B cell (primary cell): ENCODE measurements around the gene ITPK1. TPM values are rescaled to one million over a fixed set of nuclear protein-coding genes. Genes with fewer than 3 reads are reported as not detected.

Experiments used
- ATAC-seq: fragments of 200-7000 bp; cut with Tn5 transposase; one replicate; pipeline ENCODE4 v1.10.0; 2021; ENCODE audit warnings: low read depth, mild to moderate bottlenecking, moderate number of reproducible peaks, moderate library complexity
- CTCF ChIA-PET: fragments of 350-600 bp; sonication (Branson Sonifier 250); formaldehyde crosslinking; loops from one replicate; lab custom pipeline; 2021; ENCODE audit warnings: antibody characterized with exemption, inconsistent platforms; lab: Charles Lee
- POLR2A ChIA-PET: fragments of 350-600 bp; sonication (Branson Sonifier 250); formaldehyde crosslinking; loops from one replicate; lab custom pipeline; 2021; ENCODE audit warnings: antibody characterized with exemption; lab: Charles Lee
- DNase-seq: peaks from one replicate; pipeline ENCODE4 v3.0.0; 2013
- H2AFZ ChIP-seq: 2 replicates; pipeline ENCODE4 v1.6.1; 2012; ENCODE audit warnings: mild to moderate bottlenecking, low read depth, low read length; ENCODE audit not compliant: insufficient read depth, poor library complexity, severe bottlenecking
- H3K27ac ChIP-seq, 2 donors: 1 replicate in 1 of 2; 2 replicates in 1 of 2; pipeline ENCODE4 v1.5.1; 2012 to 2013; ENCODE audit warnings: low read length in 2 of 2, mild to moderate bottlenecking in 2 of 2, moderate library complexity in 1 of 2
- H3K27me3 ChIP-seq, 4 experiments: fragments of 200-600 bp in 1 of 4; sonication (generic) in 1 of 4; replicated peaks in 1 of 4; 1 replicate in 2 of 4; 2 replicates in 2 of 4; pipeline versions ENCODE4 v1.6.1 to v1.7.0; 2013 to 2016; ENCODE audit warnings: low read length in 3 of 4, mild to moderate bottlenecking in 2 of 4, mixed read lengths in 1 of 4, moderate library complexity in 1 of 4; ENCODE audit not compliant: insufficient read depth in 4 of 4, control insufficient read depth in 3 of 4; ENCODE audit errors: control extremely low read depth in 1 of 4
- H3K36me3 ChIP-seq, 2 experiments: replicated peaks in 1 of 2; 1 replicate in 1 of 2; 2 replicates in 1 of 2; pipeline versions ENCODE4 v1.6.1 to v1.7.1; 2013; ENCODE audit warnings: low read length in 1 of 2; ENCODE audit not compliant: insufficient read depth in 2 of 2, control insufficient read depth in 1 of 2; ENCODE audit errors: control extremely low read depth in 1 of 2, extremely low read depth in 1 of 2
- H3K4me1 ChIP-seq, 2 donors: fragments of 200-600 bp in 1 of 2; sonication (generic) in 1 of 2; 1 replicate in 1 of 2; 2 replicates in 1 of 2; pipeline versions ENCODE4 v1.5.1 to v1.6.1; 2013 to 2017; ENCODE audit warnings: low read length in 2 of 2; ENCODE audit not compliant: control insufficient read depth in 2 of 2, insufficient read depth in 2 of 2
- H3K4me2 ChIP-seq: replicated peaks from 2 replicates; pipeline ENCODE3; 2012; ENCODE audit warnings: mild to moderate bottlenecking, low read depth, low read length; ENCODE audit not compliant: poor library complexity, severe bottlenecking
- H3K4me3 ChIP-seq, 5 experiments: fragments of 200-600 bp in 1 of 5; sonication (generic) in 1 of 5; 1 replicate in 3 of 5; 2 replicates in 2 of 5; pipeline versions ENCODE4 v1.5.1 to v1.7.0; 2011 to 2016; ENCODE audit warnings: low read length in 4 of 5, mild to moderate bottlenecking in 4 of 5, low read depth in 2 of 5, control low read depth in 1 of 5, moderate library complexity in 1 of 5; ENCODE audit not compliant: insufficient read depth in 1 of 5; ENCODE audit errors: control extremely low read depth in 1 of 5, extremely low read depth in 1 of 5
- H3K79me2 ChIP-seq: fragments of 200-600 bp; sonication (generic); one replicate; pipeline ENCODE4 v1.6.0; 2016; ENCODE audit warnings: low read length; ENCODE audit not compliant: control insufficient read depth, insufficient read depth
- H3K9ac ChIP-seq: fragments of 200-600 bp; sonication (generic); 2 replicates; pipeline ENCODE4 v1.6.1; 2017; ENCODE audit warnings: mild to moderate bottlenecking, low read length, moderate library complexity
- H3K9me3 ChIP-seq, 3 donors: one replicate each; pipeline versions ENCODE4 v1.6.1 to v1.7.1; 2013; ENCODE audit warnings: low read length in 2 of 3; ENCODE audit not compliant: control insufficient read depth in 2 of 3, insufficient read depth in 1 of 3; ENCODE audit errors: control extremely low read depth in 1 of 3
- H4K20me1 ChIP-seq: 2 replicates; pipeline ENCODE4 v1.6.0; 2012; ENCODE audit warnings: mild to moderate bottlenecking, low read length; ENCODE audit not compliant: insufficient read depth, control insufficient read depth, poor library complexity, severe bottlenecking
- H3K27ac Mint-ChIP-seq: one replicate; pipeline ENCODE4 v1.8.0; 2021; ENCODE audit warnings: mixed read lengths
- H3K27me3 Mint-ChIP-seq: one replicate; pipeline ENCODE4 v1.8.0; 2021; ENCODE audit warnings: mixed read lengths
- H3K4me1 Mint-ChIP-seq: one replicate; pipeline ENCODE4 v1.8.0; 2021; ENCODE audit warnings: mixed read lengths
- H3K4me3 Mint-ChIP-seq: one replicate; pipeline ENCODE4 v1.8.0; 2021; ENCODE audit warnings: mixed read lengths
- H3K9me3 Mint-ChIP-seq: one replicate; pipeline ENCODE4 v1.8.0; 2022; ENCODE audit warnings: mixed read lengths; ENCODE audit not compliant: insufficient read depth
- EZH2 ChIP-seq: IDR thresholded peaks from 2 replicates; pipeline ENCODE4 v1.6.1; 2012; ENCODE audit warnings: borderline replicate concordance, low read depth, mild to moderate bottlenecking, moderate library complexity, low read length; ENCODE audit not compliant: insufficient read depth, poor library complexity, severe bottlenecking
- WGBS: methylation state at CpG from one replicate; pipeline ENCODE4 v1.1.5; 2013; ENCODE audit warnings: missing lambda C conversion rate; ENCODE audit not compliant: insufficient coverage; 5-methylcytosine and 5-hydroxymethylcytosine counted together
- intact Hi-C: fragments of 100-400 bp; cut with micrococcal nuclease; formaldehyde crosslinking; loops from one replicate; pipeline ENCODE4 v1.10.0; 2022
- polyA plus RNA-seq: library from polyadenylated mRNA; depleted of rRNA; stranded (reverse); fragments of >200 nt; gene quantifications from 2 replicates; pipeline ENCODE4 v1.2.3, GENCODE V29; 2012
- total RNA-seq, 2 donors: library from RNA; stranded (reverse); fragments of 120-200 nt in 1 of 2; gene quantifications; 1 replicate in 1 of 2; 2 replicates in 1 of 2; pipeline versions ENCODE4 v1.2.3 to v1.2.4, GENCODE V29; 2013 to 2022
- TF ChIP-seq, protein P1 (sequence below): fragments of 200-600 bp; IDR thresholded peaks from one replicate; pipeline ENCODE4 v1.8.0; 2022; ENCODE audit warnings: antibody characterized with exemption, mild to moderate bottlenecking

ITPK1 gene
- total and polyA plus RNA-seq, 2 donors (not counting 1 experiment from before 2014, with no cell fraction given), result 46.0 to 46.9 TPM

DNA sequence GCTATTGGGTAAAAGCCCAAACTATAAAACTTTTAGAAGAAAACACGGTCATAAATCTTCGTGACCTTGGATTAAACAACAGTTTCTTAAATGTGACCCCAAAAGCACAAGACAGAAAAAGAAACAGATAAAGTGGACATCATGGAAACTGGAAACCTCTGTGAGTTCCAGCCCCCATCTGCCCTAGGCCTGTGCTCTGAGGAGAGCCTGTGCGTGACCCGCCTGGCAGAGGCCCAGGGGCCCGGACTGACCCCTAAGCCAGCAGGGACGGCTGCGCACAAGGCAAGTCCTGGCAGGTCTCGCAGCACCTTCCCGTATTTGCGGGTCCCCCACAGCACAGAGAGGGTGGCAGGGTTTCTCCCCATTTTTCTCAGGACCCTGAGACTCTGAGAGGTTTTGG is 116.8 kb downstream of the ITPK1 start:
- CTCF ChIA-PET, result interaction anchor here (0.6 kb wide), 1 partner anchor 14 kb away, joined by 3 read pairs; no protein-coding TSS in a partner anchor
- no peaks in the 10 kb centered on the region for H3K9me3 Mint-ChIP-seq
- DNase-seq (no peak), ATAC-seq (no peak)
- H4K20me1 ChIP-seq, result no peaks in the 10 kb centered on the region
- no peaks in the 10 kb centered on the region for H3K9me3 ChIP-seq
- intact Hi-C loops, result no loop called here
- H3K27me3 ChIP-seq, result no peaks in the 10 kb centered on the region
- TF ChIP-seq, protein P1, sequence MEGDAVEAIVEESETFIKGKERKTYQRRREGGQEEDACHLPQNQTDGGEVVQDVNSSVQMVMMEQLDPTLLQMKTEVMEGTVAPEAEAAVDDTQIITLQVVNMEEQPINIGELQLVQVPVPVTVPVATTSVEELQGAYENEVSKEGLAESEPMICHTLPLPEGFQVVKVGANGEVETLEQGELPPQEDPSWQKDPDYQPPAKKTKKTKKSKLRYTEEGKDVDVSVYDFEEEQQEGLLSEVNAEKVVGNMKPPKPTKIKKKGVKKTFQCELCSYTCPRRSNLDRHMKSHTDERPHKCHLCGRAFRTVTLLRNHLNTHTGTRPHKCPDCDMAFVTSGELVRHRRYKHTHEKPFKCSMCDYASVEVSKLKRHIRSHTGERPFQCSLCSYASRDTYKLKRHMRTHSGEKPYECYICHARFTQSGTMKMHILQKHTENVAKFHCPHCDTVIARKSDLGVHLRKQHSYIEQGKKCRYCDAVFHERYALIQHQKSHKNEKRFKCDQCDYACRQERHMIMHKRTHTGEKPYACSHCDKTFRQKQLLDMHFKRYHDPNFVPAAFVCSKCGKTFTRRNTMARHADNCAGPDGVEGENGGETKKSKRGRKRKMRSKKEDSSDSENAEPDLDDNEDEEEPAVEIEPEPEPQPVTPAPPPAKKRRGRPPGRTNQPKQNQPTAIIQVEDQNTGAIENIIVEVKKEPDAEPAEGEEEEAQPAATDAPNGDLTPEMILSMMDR, result no peak
- no peak for TF ChIP-seq EZH2
- H3K4me1 ChIP-seq, result no peaks in the 10 kb centered on the region
- no peak overlapping the region for H3K4me3 ChIP-seq
- no peak overlapping the region for H3K9ac ChIP-seq
- no peak overlapping the region for H3K4me2 ChIP-seq
- 89% methylated on average over 10 of the region's 10 CpGs for WGBS
- POLR2A ChIA-PET, result no interaction called here
- H3K4me3 Mint-ChIP-seq, result no peak overlapping the region
- H3K27me3 Mint-ChIP-seq, result no peaks in the 10 kb centered on the region
- H2AFZ ChIP-seq, result no peak overlapping the region
- H3K36me3 ChIP-seq, result peaks cover 0 to 35% of the 10 kb centered on the region in 2 experiments
- H3K79me2 ChIP-seq, result peaks cover 5% of the 10 kb centered on the region
- no peaks in the 10 kb centered on the region for H3K4me1 Mint-ChIP-seq
- no peak overlapping the region for H3K27ac ChIP-seq
- H3K27ac Mint-ChIP-seq, result no peak overlapping the region

DNA sequence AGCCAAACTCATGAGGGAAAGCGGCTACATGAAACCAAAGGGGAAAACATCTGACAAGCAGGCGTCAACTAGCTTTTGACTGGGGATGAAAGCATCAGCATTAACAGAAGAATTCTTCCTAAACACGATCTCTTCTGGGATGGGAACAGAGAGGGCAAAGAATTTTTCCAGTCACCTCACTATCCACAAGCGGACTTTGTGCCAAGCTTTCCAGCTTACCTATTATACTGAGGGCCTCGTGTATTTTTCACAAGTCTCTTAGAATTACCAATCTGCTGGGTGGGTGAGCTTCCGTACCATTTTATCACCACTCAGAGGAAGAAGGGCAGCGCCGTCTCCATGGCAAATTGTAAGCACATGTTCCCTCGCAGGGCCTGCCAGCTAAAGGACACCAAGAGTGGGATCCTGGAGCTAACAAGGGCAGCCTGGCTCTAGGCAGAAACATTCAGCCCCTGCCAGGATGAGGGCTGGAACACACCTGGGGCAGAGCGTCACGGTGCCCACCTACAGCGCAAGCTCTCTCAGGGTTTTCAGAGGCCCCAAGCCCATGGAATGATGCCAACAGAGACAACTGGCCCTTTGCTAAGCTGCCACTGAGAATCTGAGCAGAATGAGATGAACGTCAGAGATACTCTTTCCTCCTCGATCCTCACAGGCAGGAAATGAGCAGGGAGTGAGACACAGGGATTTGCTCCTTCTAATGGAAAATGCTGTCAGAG is 118.2 kb downstream of the ITPK1 start:
- DNase-seq (no peak), ATAC-seq (no peak)
- Histone ChIP-seq H3K9ac (no peak overlapping the region), H3K4me2 (no peak overlapping the region), H3K79me2 (peaks cover 2% of the 10 kb centered on the region), H2AFZ (no peak overlapping the region), H4K20me1 (no peaks in the 10 kb centered on the region), H3K27ac (no peak overlapping the region), H3K4me3 (no peak overlapping the region), H3K4me1 (no peaks in the 10 kb centered on the region), H3K27me3 (no peaks in the 10 kb centered on the region), H3K9me3 (no peaks in the 10 kb centered on the region), H3K36me3 (peaks cover 0 to 48% of the 10 kb centered on the region in 2 experiments)
- ChIA-PET POLR2A (no interaction called here), CTCF (no interaction called here)
- H3K27ac Mint-ChIP-seq, result no peak overlapping the region
- TF ChIP-seq, protein P1, result no peak
- TF ChIP-seq EZH2, result no peak
- no peaks in the 10 kb centered on the region for H3K27me3 Mint-ChIP-seq
- no peaks in the 10 kb centered on the region for H3K9me3 Mint-ChIP-seq
- no peaks in the 10 kb centered on the region for H3K4me1 Mint-ChIP-seq
- no peak overlapping the region for H3K4me3 Mint-ChIP-seq
- WGBS, result 94% methylated on average over 11 of the region's 14 CpGs
- intact Hi-C loops, result no loop called here
